Prostate gland (tissue), 2 donors: Measurements from ENCODE around the gene CEP112. TPM values are rescaled to one million over a fixed set of nuclear protein-coding genes. Genes with fewer than 3 reads are reported as not detected.

Experiments used
- DNase-seq: peaks from one replicate; pipeline ENCODE4 v3.0.0-alpha.2; 2019; ENCODE audit warnings: low spot score
- H3K27ac ChIP-seq, 2 donors: fragments of 200-600 bp; sonication (generic); 2 replicates each; pipeline ENCODE4 v1.5.1; 2017 to 2019
- H3K27me3 ChIP-seq: fragments of 200-600 bp; sonication (generic); replicated peaks from 2 replicates; pipeline ENCODE4 v1.5.1; 2019; ENCODE audit not compliant: insufficient read depth
- H3K36me3 ChIP-seq, 2 donors: fragments of 200-600 bp; sonication (generic); 1 replicate in 1 of 2; 2 replicates in 1 of 2; pipeline versions ENCODE4 v1.5.1 to v1.8.1; 2017 to 2019
- H3K4me1 ChIP-seq: fragments of 200-600 bp; sonication (generic); replicated peaks from 2 replicates; pipeline ENCODE4 v1.5.1; 2019
- H3K4me3 ChIP-seq, 2 donors: fragments of 200-600 bp; sonication (generic); 2 replicates each; pipeline ENCODE4 v1.5.1; 2017 to 2019
- H3K9me3 ChIP-seq: fragments of 200-600 bp; sonication (generic); 2 replicates; pipeline ENCODE4 v1.5.1; 2017
- CTCF ChIP-seq, 4 experiments: fragments of 200-600 bp in 2 of 4; fragments of 450-650 bp in 2 of 4; sonication (generic) in 2 of 4; IDR thresholded peaks; 1 replicate in 3 of 4; 2 replicates in 1 of 4; pipeline ENCODE4 v1.5.1; 2016 to 2019; ENCODE audit warnings: antibody characterized with exemption in 4 of 4, mild to moderate bottlenecking in 2 of 4, moderate library complexity in 2 of 4
- POLR2A ChIP-seq: fragments of 450-650 bp; IDR thresholded peaks from one replicate; pipeline ENCODE4 v1.6.1; 2016; ENCODE audit warnings: antibody characterized with exemption, mild to moderate bottlenecking
- POLR2AphosphoS5 ChIP-seq: sonication (generic); formaldehyde crosslinking; IDR thresholded peaks from one replicate; pipeline ENCODE4 v1.6.1; 2017; ENCODE audit warnings: antibody characterized with exemption
- WGBS: methylation state at CpG from one replicate; pipeline ENCODE4 v1.1.5; 2018; 5-methylcytosine and 5-hydroxymethylcytosine counted together
- intact Hi-C: fragments of 100-400 bp; cut with DNase I; formaldehyde crosslinking; loops from one replicate; pipeline ENCODE4 v1.14.2; 2022
- total RNA-seq, 2 donors: library from RNA; depleted of rRNA; stranded (reverse); fragments of >200 nt; gene quantifications; one replicate each; pipeline ENCODE4 v1.1.0, GENCODE V29; 2016

Gene CEP112
- total RNA-seq, 2 donors from 2014 or later = 2.3 to 22.8 TPM

- no peaks in the 10 kb centered on the region for H3K36me3 ChIP-seq
- no peaks in the 10 kb centered on the region for H3K27me3 ChIP-seq
- no peak for TF ChIP-seq POLR2A
- TF ChIP-seq POLR2AphosphoS5 = no peak
- no peak for TF ChIP-seq CTCF (IDR thresholded peaks at IDR 0.05)
- no peak overlapping the region for H3K4me3 ChIP-seq
- no peaks in the 10 kb centered on the region for H3K9me3 ChIP-seq
- H3K4me1 ChIP-seq = no peaks in the 10 kb centered on the region
- DNase-seq = no peak
- intact Hi-C loops = no loop called here
- H3K27ac ChIP-seq = no peak overlapping the region
Observed at GRCh38 chr17:66073384-66073783, 118.5 kb downstream of the CEP112 start.

- Histone ChIP-seq H3K4me3 (no peak overlapping the region), H3K27me3 (no peaks in the 10 kb centered on the region), H3K9me3 (no peaks in the 10 kb centered on the region), H3K4me1 (no peaks in the 10 kb centered on the region), H3K27ac (no peak overlapping the region), H3K36me3 (no peaks in the 10 kb centered on the region)
- 71% methylated on average over 1 of the region's 1 CpG for WGBS
- no peak for DNase-seq
- intact Hi-C loops = no loop called here
- no peak for TF ChIP-seq POLR2AphosphoS5
- no peak for TF ChIP-seq CTCF (IDR thresholded peaks at IDR 0.05)
- TF ChIP-seq POLR2A = no peak
Observed at GRCh38 chr17:66063686-66064085, 128.2 kb downstream of the CEP112 start.

GRCh38 chr17:66056148-66056547 lies 135.8 kb downstream of the CEP112 start:
- no peaks in the 10 kb centered on the region for H3K36me3 ChIP-seq
- TF ChIP-seq POLR2A = no peak
- no peak for TF ChIP-seq CTCF (IDR thresholded peaks at IDR 0.05)
- no peak for TF ChIP-seq POLR2AphosphoS5
- H3K27me3 ChIP-seq = no peaks in the 10 kb centered on the region
- DNase-seq = no peak
- no peaks in the 10 kb centered on the region for H3K9me3 ChIP-seq
- no peaks in the 10 kb centered on the region for H3K4me1 ChIP-seq
- WGBS = 96% methylated on average over 4 of the region's 4 CpGs
- no peak overlapping the region for H3K27ac ChIP-seq
- H3K4me3 ChIP-seq = no peak overlapping the region
- intact Hi-C loops = no loop called here

GRCh38 chr17:66054242-66054641 lies 137.7 kb downstream of the CEP112 start:
- Histone ChIP-seq H3K4me1 (no peaks in the 10 kb centered on the region), H3K27ac (no peak overlapping the region), H3K36me3 (no peaks in the 10 kb centered on the region), H3K9me3 (no peaks in the 10 kb centered on the region), H3K27me3 (no peaks in the 10 kb centered on the region), H3K4me3 (no peak overlapping the region)
- intact Hi-C loops = no loop called here
- WGBS = 84% methylated on average over 1 of the region's 1 CpG
- no peak for DNase-seq
- TF ChIP-seq POLR2AphosphoS5 (no peak), POLR2A (no peak), CTCF (IDR thresholded peaks at IDR 0.05) (no peak)

- no peak overlapping the region for H3K4me3 ChIP-seq
- 48% methylated on average over 2 of the region's 2 CpGs for WGBS
- no peaks in the 10 kb centered on the region for H3K4me1 ChIP-seq
- intact Hi-C loops = no loop called here
- no peak overlapping the region for H3K27ac ChIP-seq
- TF ChIP-seq CTCF (IDR thresholded peaks at IDR 0.05) (no peak), POLR2AphosphoS5 (no peak), POLR2A (no peak)
- DNase-seq = no peak
- H3K36me3 ChIP-seq = no peaks in the 10 kb centered on the region
- no peaks in the 10 kb centered on the region for H3K27me3 ChIP-seq
- H3K9me3 ChIP-seq = no peaks in the 10 kb centered on the region
Observed at GRCh38 chr17:66044083-66044482, 147.8 kb downstream of the CEP112 start.
